Astrocyte (in vitro differentiated cells and primary cell): ENCODE measurements around the gene PPP1R12B. TPM values are rescaled to one million over a fixed set of nuclear protein-coding genes. Genes with fewer than 3 reads are reported as not detected.
A peak's percentile ranks its signal among the peaks of the same experiment; 100 is the strongest.

Source experiments
- DNase-seq: peaks from one replicate; pipeline ENCODE4 v3.0.0-alpha.2; 2010; ENCODE audit warnings: low read depth
- FAIRE-seq: peaks from 2 replicates; lab custom pipeline; 2011; peaks lifted over from hg19 to GRCh38; lab: Jason Lieb, UNC
- H2AFZ ChIP-seq: 2 replicates; pipeline ENCODE4 v1.6.0; 2012; ENCODE audit warnings: low read depth, low read length, inconsistent platforms
- H3K27ac ChIP-seq: 2 replicates; pipeline ENCODE4 v1.5.1; 2011; ENCODE audit warnings: low read depth, low read length, inconsistent platforms
- H3K27me3 ChIP-seq: 2 replicates; pipeline ENCODE4 v1.6.0; 2011; ENCODE audit warnings: low read length, inconsistent platforms; ENCODE audit not compliant: insufficient read depth
- H3K36me3 ChIP-seq: 2 replicates; pipeline ENCODE4 v1.5.1; 2011; ENCODE audit warnings: low read length, inconsistent platforms; ENCODE audit not compliant: insufficient read depth
- H3K4me1 ChIP-seq: 2 replicates; pipeline ENCODE4 v1.5.1; 2011; ENCODE audit warnings: low read length, inconsistent platforms; ENCODE audit not compliant: insufficient read depth
- H3K4me2 ChIP-seq: 2 replicates; pipeline ENCODE4 v1.6.0; 2012; ENCODE audit warnings: low read length, inconsistent platforms
- H3K4me3 ChIP-seq: 2 replicates; pipeline ENCODE4 v1.5.1; 2011; ENCODE audit warnings: low read depth, mild to moderate bottlenecking, low read length, inconsistent platforms; ENCODE audit not compliant: insufficient read depth
- H3K79me2 ChIP-seq: 2 replicates; pipeline ENCODE4 v1.6.0; 2012; ENCODE audit warnings: mild to moderate bottlenecking, low read length, inconsistent platforms; ENCODE audit not compliant: insufficient read depth
- H3K9ac ChIP-seq: 2 replicates; pipeline ENCODE4 v1.6.0; 2012; ENCODE audit warnings: mild to moderate bottlenecking, low read length, inconsistent platforms
- H3K9me3 ChIP-seq: 2 replicates; pipeline ENCODE4 v1.5.1; 2012; ENCODE audit warnings: low read depth, mild to moderate bottlenecking, low read length, inconsistent platforms; ENCODE audit not compliant: insufficient read depth
- H4K20me1 ChIP-seq: 2 replicates; pipeline ENCODE4 v1.6.0; 2012; ENCODE audit warnings: low read length, inconsistent platforms; ENCODE audit not compliant: insufficient read depth
- H3K27ac Mint-ChIP-seq: one replicate; pipeline ENCODE4 v1.8.0; 2021; ENCODE audit warnings: mild to moderate bottlenecking, mixed read lengths; ENCODE audit not compliant: unreplicated experiment
- H3K27me3 Mint-ChIP-seq: one replicate; pipeline ENCODE4 v1.8.0; 2021; ENCODE audit warnings: low read depth, mixed read lengths; ENCODE audit not compliant: unreplicated experiment
- H3K36me3 Mint-ChIP-seq: one replicate; pipeline ENCODE4 v1.8.0; 2021; ENCODE audit warnings: low read depth, mixed read lengths; ENCODE audit not compliant: unreplicated experiment
- H3K4me1 Mint-ChIP-seq: one replicate; pipeline ENCODE4 v1.8.0; 2021; ENCODE audit warnings: low read depth, mixed read lengths; ENCODE audit not compliant: unreplicated experiment
- H3K4me3 Mint-ChIP-seq: one replicate; pipeline ENCODE4 v1.8.0; 2021; ENCODE audit warnings: mild to moderate bottlenecking, moderate library complexity, mixed read lengths; ENCODE audit not compliant: unreplicated experiment
- H3K9me3 Mint-ChIP-seq: one replicate; pipeline ENCODE4 v1.8.0; 2021; ENCODE audit warnings: mild to moderate bottlenecking, mixed read lengths; ENCODE audit not compliant: unreplicated experiment
- CTCF ChIP-seq: IDR thresholded peaks from 2 replicates; pipeline ENCODE4 v1.5.1; 2011; ENCODE audit warnings: low read depth, mild to moderate bottlenecking, inconsistent platforms, low read length, moderate library complexity; ENCODE audit not compliant: insufficient read depth
- EZH2 ChIP-seq: IDR thresholded peaks from 2 replicates; pipeline ENCODE4 v1.6.1; 2012; ENCODE audit warnings: mild to moderate bottlenecking, low read length, inconsistent platforms; ENCODE audit not compliant: insufficient read depth
- total RNA-seq: library from RNA; stranded (reverse); gene quantifications from 2 replicates; pipeline ENCODE4 v1.2.1, GENCODE V29; 2021

The PPP1R12B gene
- total RNA-seq, 1 donor from 2014 or later = 12.2 TPM

DNA sequence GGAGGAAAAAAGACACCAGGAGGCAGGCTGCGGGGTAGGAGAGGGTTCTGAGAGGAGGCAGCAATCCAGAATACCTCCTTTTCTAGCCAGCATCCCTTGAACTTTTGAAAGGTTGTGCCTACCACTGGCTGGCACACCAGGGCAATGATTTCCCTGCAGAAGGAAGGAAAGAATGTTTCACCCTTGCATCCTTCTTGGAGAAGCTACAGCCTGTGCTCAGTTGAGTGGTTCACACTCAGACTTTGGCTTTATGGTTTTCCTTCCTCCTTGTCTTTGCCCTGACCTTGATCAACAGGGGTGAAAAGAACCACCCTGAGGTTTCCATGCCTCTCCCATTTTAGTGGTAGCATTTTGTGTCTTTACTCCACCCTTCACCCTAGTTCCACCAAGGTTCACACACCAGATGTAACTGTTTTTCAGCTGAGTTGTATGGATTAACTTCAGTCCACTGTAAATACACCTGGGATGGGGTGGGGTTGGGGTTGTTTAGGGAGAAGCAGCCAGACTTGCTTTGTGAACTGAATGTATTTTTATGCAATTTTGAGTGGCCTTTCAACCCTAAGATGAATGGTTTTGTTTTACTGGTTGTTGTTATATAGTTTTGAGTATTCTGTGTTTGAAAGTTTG is 239.5 kb downstream of the PPP1R12B start:
- Histone ChIP-seq H4K20me1 (no peaks in the 10 kb centered on the region), H3K27ac (peak overlapping the region; percentile 90), H3K4me1 (peaks cover 44% of the 10 kb centered on the region), H3K79me2 (no peaks in the 10 kb centered on the region), H3K27me3 (no peaks in the 10 kb centered on the region), H3K36me3 (no peaks in the 10 kb centered on the region), H2AFZ (no peak overlapping the region), H3K9me3 (no peaks in the 10 kb centered on the region), H3K4me2 (no peak overlapping the region), H3K9ac (no peak overlapping the region), H3K4me3 (no peak overlapping the region)
- H3K9me3 Mint-ChIP-seq = no peaks in the 10 kb centered on the region
- no peak overlapping the region for H3K4me3 Mint-ChIP-seq
- FAIRE-seq (no peak), DNase-seq (no peak)
- H3K36me3 Mint-ChIP-seq = peaks cover 5% of the 10 kb centered on the region
- no peaks in the 10 kb centered on the region for H3K27me3 Mint-ChIP-seq
- H3K4me1 Mint-ChIP-seq = peaks cover 50% of the 10 kb centered on the region
- H3K27ac Mint-ChIP-seq = peak overlapping the region; percentile 99
- TF ChIP-seq CTCF (no peak), EZH2 (no peak)

- H3K27ac Mint-ChIP-seq = peak overlapping the region; percentile 99
Measured at GRCh38 chr1:202588503-202589189, 240.1 kb downstream of the PPP1R12B start.

DNA sequence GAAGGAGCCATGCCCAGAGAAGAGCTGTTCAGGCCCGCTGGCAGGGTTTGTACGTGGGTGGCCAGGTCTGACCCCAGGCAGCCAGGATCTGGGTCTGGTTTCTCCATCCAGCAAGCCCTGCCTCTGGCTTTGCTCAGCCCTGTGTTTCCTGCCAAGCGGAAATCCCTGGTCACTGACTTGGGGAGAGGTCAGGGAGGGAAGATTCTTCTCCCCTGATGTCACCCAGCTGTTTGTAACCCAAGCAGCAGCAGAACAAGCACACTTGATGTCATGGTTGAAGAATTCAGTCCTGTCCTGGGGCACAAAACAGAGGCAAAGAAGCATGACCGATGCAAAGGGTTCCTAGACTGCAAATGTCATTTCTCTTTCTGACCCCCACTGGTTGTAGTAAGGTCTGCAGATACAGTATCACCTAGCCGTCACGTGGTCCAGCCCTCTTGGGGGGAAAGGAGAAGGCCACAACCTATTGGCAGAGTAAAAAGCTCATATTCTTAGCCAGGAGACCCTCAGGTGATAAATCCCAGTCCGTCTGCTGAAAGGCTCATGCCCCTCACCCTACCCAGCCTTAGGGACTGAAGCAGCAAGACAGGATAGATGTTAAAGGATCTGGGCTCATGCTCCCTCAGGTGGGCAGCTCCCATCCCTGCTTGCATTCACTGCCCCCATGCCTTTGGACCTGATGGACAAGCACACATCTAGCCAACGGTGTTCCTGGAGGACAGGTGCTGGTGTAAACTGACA is 240.9 kb downstream of the PPP1R12B start:
- Mint-ChIP-seq H3K4me3 (peak overlapping the region; percentile 66), H3K4me1 (peaks cover 50% of the 10 kb centered on the region)
- peaks cover 50% of the 10 kb centered on the region for H3K4me1 ChIP-seq

More at GRCh38 chr1:202588503-202589189, 240.1 kb downstream of the PPP1R12B start:
- H2AFZ ChIP-seq = no peak overlapping the region
- H3K4me1 ChIP-seq = peaks cover 45% of the 10 kb centered on the region
- FAIRE-seq (no peak), DNase-seq (no peak)
- peak overlapping the region; percentile 71 for H3K4me2 ChIP-seq
- no peaks in the 10 kb centered on the region for H3K9me3 ChIP-seq
- no peaks in the 10 kb centered on the region for H3K27me3 ChIP-seq
- Mint-ChIP-seq H3K4me1 (peaks cover 50% of the 10 kb centered on the region), H3K4me3 (peak overlapping the region; percentile 66), H3K27me3 (peaks cover 3% of the 10 kb centered on the region), H3K36me3 (peaks cover 5% of the 10 kb centered on the region), H3K9me3 (no peaks in the 10 kb centered on the region)
- peak overlapping the region; percentile 90 for H3K27ac ChIP-seq
- no peak overlapping the region for H3K4me3 ChIP-seq
- TF ChIP-seq EZH2 = no peak
- H3K9ac ChIP-seq = peak overlapping the region; percentile 39
- H3K79me2 ChIP-seq = no peaks in the 10 kb centered on the region
- H3K36me3 ChIP-seq = no peaks in the 10 kb centered on the region
- no peaks in the 10 kb centered on the region for H4K20me1 ChIP-seq

More for the DNA sequence above, 240.9 kb downstream of the PPP1R12B start:
- H3K27ac ChIP-seq = peak overlapping the region; percentile 90
- H4K20me1 ChIP-seq = no peaks in the 10 kb centered on the region
- Mint-ChIP-seq H3K9me3 (no peaks in the 10 kb centered on the region), H3K27me3 (peaks cover 4% of the 10 kb centered on the region), H3K27ac (peak overlapping the region; percentile 99), H3K36me3 (peaks cover 1% of the 10 kb centered on the region)
- TF ChIP-seq CTCF = no peak
- no peak for TF ChIP-seq EZH2
- H3K9ac ChIP-seq = peak overlapping the region; percentile 72
- H3K27me3 ChIP-seq = no peaks in the 10 kb centered on the region
- no peaks in the 10 kb centered on the region for H3K9me3 ChIP-seq
- FAIRE-seq = peak; percentile 82
- peak; percentile 99 for DNase-seq
- no peaks in the 10 kb centered on the region for H3K36me3 ChIP-seq
- peak overlapping the region; percentile 71 for H3K4me2 ChIP-seq
- H3K4me3 ChIP-seq = peak overlapping the region; percentile 3
- no peaks in the 10 kb centered on the region for H3K79me2 ChIP-seq
- H2AFZ ChIP-seq = no peak overlapping the region
